HG03135 (cell line): ENCODE data around the gene PTH1R.

Experiments used
- ATAC-seq: cut with Tn5 transposase; IDR thresholded peaks from one replicate; pipeline ENCODE4 v1.9.1; 2021; ENCODE audit warnings: mild to moderate bottlenecking, moderate library complexity; ENCODE audit not compliant: unreplicated experiment

Gene PTH1R

DNA sequence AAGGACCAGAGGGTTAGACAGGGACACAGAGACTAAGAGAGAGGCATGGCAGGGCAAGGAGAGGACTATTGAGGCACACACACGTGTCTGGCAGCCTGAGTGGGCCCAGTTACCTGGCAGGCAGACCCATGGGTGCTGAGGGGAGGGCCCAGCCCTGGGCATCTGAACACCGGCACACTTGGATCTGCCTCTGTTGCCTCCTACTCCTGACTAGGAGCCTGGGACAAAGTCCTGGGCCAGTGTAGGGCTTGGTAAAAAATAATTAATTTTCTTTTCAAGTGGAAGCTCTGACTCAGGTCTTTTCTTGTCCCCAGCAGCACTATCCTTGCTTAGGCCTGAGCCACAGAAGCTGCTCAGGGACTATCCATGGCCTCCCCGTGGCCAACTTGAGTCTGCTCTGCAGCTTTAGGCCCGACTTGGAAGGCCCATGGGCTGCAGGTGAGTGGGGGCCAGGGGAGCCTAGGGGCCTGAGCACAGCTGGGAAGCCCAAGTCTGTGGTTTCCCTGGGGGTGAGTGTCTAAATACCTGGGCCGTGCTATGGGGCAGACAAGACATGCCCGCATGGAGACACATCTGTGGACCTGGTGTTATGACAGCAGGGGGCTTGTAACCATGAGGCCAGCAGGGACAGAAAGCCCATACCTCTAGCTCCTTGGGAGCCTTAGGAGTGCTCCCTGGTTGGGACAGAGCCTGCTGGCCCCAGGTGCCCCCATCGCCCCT is at the start of gene PTH1R:
PTH1R (plus strand) TSS at position 316 of the 720 bp plus-strand sequence. CDS start 5,839 bp downstream, outside the sequence.
- no peak for ATAC-seq

DNA sequence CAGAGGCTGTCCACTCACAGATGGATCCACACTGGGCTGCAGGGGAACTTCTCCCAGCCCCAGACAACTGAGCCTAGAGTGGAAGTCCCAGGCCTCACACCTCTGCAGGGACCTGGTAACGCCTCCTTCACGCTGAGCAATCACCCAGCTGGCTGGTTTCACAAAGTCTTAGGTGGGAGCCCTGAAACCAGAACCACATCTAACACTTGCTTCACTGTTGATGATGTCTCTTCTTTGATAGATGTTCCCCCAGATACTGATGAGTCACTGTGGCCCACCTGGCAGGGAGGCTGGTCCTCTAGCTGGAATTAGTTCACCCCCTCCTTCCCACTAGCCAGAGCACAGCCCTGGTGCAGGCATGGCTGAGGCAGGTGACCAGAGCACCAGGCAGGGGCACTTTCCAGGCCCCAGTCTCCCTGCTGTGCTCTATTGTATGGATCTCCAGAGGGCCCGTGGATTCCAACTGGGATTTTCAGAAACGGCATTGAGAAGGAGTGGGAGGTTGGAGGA is 47.8 kb upstream of the PTH1R start:
- ATAC-seq = peak; percentile 91

DNA sequence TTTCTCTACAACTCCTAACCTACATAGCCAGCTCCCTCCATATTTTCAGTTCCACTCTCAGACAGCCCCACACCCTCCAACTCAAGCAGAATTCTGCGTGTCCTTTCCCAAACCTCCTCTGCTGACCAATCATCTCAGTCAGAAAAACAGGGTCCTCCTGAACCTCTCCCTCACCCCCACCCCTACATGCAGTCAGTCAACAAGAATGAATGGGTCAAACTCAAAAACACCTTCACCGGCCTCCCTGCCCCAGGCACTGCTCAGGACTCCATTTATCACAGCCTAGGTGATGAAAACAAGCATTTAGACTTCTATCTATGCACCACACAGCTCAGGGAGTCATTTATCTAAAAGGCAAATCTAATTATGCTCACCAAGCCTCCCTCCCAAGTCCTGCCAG is 46.7 kb upstream of the PTH1R start:
- ATAC-seq = no peak

DNA sequence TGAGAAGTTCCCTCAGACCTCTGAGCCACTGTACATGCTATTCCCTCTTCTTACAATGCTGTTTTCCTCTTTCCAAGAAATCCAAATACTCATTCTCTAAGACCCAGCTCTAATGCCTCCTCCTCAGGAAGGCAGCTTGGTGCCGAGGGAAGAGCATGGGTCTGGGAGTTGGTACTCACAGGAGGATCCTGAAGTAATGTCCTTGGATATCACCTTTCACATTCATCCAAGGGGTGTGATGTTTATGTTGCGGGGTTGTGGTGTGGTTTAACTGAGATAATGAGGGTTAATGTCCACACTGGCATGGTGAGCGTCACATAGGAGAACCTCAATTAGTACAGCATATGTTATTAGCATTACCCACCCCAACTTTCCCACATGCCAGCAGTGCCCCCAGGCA is 46.2 kb upstream of the PTH1R start:
- ATAC-seq = no peak

DNA sequence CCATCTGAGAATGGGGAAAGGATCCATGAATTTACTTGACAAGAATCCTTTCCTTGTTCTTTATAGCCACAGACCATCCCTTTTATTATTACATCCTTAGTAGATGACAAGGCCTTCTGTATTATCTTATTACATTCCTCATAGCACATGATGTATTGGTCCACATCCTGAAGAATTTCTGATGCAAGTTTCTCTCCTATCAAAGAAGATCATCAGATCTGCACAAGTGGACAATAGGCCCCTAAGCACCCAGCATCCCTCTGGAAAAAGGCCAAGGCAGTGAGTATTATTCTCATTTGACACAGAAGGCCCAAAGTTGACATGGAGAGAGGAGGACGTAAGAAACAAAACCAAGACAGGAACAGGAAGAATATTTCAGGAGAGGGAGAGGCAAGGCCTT is 45.7 kb upstream of the PTH1R start:
- no peak for ATAC-seq

DNA sequence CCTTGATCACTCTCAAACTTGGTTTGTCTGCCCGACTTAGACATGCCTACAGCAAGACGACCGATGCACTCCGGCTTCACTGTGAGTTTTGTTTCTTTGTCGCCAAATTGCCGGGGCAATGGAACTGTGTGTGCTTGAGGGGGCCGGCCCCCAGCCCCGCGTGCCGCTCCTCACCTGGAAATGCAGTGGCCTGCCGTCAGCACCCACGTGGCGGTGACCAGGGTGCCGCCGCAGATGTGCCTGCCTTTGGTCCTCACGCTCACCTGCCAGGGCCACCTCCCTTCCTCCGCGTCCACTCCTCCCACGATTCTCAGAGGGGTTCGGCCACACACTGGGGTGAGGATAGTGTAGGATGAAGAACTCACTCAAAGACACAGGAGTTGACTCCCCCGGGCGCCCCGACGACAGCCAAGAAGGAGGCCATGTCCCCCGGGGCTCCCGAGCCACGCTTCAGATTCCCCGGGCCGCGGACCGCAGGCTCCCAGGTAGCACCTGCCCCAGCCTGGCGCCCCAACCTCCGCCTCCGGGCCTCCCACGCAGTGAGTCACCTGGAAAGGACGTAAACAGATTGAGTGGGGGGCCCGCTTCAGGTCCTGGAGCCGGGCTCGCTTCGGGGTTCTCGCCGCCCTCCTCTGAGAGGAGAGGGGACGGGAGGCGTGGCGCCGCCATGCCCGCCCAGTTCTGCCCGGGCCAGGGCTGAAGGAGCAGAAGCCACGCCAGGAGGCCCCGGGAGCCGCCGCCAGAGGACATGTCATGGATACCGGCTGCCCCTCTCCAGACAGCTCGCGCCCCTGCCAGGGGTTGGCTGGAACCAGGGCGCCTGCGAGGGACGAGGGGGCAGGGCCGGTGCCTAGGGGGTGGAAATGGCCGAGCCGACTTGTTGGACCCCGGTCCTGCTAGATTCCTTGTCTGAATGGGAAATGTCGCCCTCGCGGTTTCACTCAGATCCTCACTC is 43.9 kb upstream of the PTH1R start:
- ATAC-seq = no peak

GRCh38 chr3:46835054-46835453 is 42.5 kb upstream of the PTH1R start:
- ATAC-seq = no peak

DNA sequence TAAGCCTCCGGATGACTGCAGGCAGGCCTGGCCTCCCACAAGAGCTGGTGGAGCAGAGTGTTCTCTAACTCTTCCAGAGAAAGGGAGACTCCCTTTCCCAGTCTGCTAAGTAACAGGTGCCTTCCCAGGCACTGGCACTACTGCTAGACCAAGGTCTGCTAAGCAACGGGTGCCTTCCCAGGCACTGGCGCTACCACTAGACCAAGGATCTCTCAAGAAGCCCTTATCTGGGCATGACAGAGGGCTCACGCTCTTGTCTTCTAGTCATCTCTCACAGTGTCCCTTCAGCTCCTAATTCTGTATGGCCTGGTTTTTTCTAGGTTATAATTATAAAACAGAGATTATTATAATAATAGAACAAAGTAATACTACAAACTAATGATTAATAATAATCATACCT is 42.0 kb upstream of the PTH1R start:
- ATAC-seq = no peak

- ATAC-seq = no peak
These were observed 39.2 kb upstream of the PTH1R start for GRCh38 chr3:46838301-46838700.

GRCh38 chr3:46840491-46840890 is 37.0 kb upstream of the PTH1R start:
- ATAC-seq = no peak

- no peak for ATAC-seq
These were observed 34.0 kb upstream of the PTH1R start for GRCh38 chr3:46843508-46843907.

DNA sequence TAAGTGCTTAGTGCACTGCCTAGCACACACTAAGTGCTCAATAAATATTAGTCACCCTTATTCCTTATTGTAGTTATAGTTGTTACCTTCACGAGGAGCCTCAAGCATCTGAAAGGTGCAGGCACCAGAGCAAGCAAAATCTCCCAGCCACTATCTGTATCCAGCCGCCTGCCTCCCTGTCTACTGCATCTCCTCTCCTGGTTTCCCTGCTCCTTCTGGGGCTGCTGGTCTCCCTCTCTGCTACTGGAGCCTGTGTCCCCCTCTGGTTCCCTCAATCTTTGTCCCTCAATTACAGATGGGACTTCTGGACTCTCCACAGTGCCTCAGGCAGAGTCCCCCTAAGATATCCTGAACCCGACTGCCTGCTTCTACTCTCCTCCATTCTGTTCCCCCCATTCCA is 33.1 kb upstream of the PTH1R start:
- ATAC-seq = no peak

DNA sequence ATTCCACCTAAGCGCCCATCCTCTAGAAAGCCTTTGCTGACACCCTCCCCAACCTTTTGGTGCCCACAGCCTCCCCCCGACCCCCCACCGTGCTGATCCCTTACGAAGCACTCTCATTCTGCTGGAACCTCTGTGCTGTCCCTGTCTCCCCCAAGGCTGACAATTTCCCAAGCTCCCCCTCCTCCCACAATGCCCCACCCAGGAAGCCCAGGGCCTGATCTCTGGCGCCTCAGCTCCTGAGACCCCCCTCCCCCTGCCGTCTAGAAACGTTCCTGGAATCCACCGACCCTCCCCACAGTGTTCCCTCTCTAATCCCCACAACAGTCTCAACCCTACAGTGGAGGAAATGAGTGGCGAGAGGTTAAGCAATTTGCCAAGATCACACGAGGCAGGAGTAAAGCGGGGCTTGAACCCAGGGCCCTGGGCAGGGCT is 32.6 kb upstream of the PTH1R start:
- ATAC-seq = no peak

GRCh38 chr3:46845397-46845859 is 32.1 kb upstream of the PTH1R start:
- peak; percentile 56 for ATAC-seq

- peak; percentile 75 for ATAC-seq
These were observed 31.5 kb upstream of the PTH1R start for GRCh38 chr3:46845860-46846623.

DNA sequence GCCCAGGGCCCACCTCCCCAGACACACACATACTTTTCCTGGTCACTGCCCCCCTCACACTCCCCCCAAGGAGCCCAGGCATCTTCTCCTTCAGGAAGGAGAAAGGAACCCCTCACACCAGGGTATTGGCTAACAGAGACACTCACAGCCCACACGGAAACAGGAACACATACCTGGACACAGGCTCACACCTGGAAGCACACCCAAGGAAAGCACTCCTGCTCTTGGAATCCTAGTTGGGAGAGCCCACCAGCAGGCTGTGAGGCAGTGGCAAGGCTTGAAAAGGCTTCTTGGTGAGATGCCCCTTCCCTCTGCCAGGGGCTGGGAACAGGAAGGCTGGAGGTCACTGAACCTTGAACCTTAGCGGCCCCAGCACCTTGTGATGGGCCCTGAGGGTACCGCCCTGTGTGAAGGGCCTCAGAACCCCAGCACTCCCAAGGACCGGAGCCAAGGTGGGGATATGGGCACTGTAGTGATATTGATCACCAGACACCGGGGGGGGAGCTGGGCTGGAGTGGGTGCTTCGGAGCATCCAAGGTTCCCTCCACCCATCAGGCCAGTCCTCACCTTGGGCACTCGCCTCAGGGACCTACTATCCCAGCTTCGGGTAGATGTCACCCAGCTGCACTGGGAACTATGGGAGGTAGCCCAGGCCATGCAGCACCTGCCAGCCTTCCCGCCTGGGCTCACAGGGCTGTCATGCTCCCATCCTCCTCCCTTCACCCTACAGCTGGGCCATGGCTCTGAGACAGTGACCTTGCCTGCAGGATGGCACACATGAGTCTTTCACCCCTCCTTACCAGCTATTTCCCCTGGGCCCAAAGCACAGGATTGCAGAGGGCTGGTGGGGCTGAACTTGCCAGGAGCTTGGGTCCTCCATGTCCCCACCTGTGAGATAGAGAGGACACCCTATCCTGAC is 30.6 kb upstream of the PTH1R start:
- no peak for ATAC-seq

GRCh38 chr3:46847744-46848143 is 29.8 kb upstream of the PTH1R start:
- ATAC-seq = no peak

- ATAC-seq = no peak
These were observed 29.1 kb upstream of the PTH1R start for GRCh38 chr3:46848271-46849044.

GRCh38 chr3:46849045-46849631 is 28.4 kb upstream of the PTH1R start:
- ATAC-seq = no peak
